Ishikawa (cell line): ENCODE data around the gene CA5B.

Source experiments
- CEBPB ChIP-seq: IDR thresholded peaks from 2 replicates; pipeline ENCODE4 v1.6.1; 2012
- CREB1 ChIP-seq: IDR thresholded peaks from 2 replicates; pipeline ENCODE4 v1.6.1; 2012; ENCODE audit warnings: low read depth
- EGR1 ChIP-seq: IDR thresholded peaks from 2 replicates; pipeline ENCODE4 v1.6.1; 2012
- EP300 ChIP-seq: IDR thresholded peaks from 2 replicates; pipeline ENCODE4 v1.6.1; 2012; ENCODE audit warnings: borderline replicate concordance
- FOXM1 ChIP-seq: IDR thresholded peaks from 2 replicates; pipeline ENCODE4 v1.6.1; 2012; ENCODE audit warnings: low read depth, borderline replicate concordance
- MAX ChIP-seq: IDR thresholded peaks from 2 replicates; pipeline ENCODE4 v1.6.1; 2012
- NFIC ChIP-seq: IDR thresholded peaks from 2 replicates; pipeline ENCODE4 v1.6.1; 2012
- RAD21 ChIP-seq: IDR thresholded peaks from 2 replicates; pipeline ENCODE4 v1.6.1; 2012; ENCODE audit warnings: low read depth
- REST ChIP-seq: IDR thresholded peaks from 2 replicates; pipeline ENCODE4 v1.6.1; 2012; ENCODE audit warnings: low read depth, mild to moderate bottlenecking
- TAF1 ChIP-seq: IDR thresholded peaks from 2 replicates; pipeline ENCODE4 v1.6.1; 2012; ENCODE audit warnings: low read depth, mild to moderate bottlenecking
- TCF12 ChIP-seq: IDR thresholded peaks from 2 replicates; pipeline ENCODE4 v1.6.1; 2012; ENCODE audit warnings: low read depth
- TEAD4 ChIP-seq: IDR thresholded peaks from 2 replicates; pipeline ENCODE4 v1.6.1; 2012
- USF1 ChIP-seq: IDR thresholded peaks from 2 replicates; pipeline ENCODE4 v1.6.1; 2012
- YY1 ChIP-seq: IDR thresholded peaks from 2 replicates; pipeline ENCODE4 v1.6.1; 2012; ENCODE audit warnings: low read depth
- ZBTB7A ChIP-seq: IDR thresholded peaks from 2 replicates; pipeline ENCODE4 v1.6.1; 2012; ENCODE audit warnings: low read depth

The CA5B gene

DNA sequence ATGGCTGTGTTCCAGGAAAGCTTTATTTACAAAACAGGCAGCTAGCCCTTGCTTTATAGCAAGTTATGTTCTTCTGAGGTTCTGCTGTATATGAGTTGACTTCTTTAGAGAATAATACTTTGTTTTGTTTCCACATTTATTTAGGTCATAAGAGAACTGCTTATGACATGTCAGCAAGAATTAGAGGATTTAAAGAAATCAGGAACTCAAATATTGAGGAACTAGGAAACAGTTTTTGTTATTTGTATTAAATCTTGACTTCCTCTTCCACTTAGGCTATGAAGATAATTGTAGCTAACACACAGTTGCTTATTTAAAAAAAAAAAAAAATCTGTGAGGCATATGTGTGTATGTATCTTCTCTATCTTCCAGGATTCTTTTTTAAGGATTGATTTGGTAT, 66.5 kb downstream of the CA5B start:
- TF ChIP-seq CEBPB: no peak
- no peak for TF ChIP-seq MAX
- no peak for TF ChIP-seq EGR1
- no peak for TF ChIP-seq TAF1
- TF ChIP-seq ZBTB7A: no peak
- no peak for TF ChIP-seq EP300
- no peak for TF ChIP-seq REST
- TF ChIP-seq FOXM1: no peak

- no peak for TF ChIP-seq REST
- TF ChIP-seq YY1: no peak
- no peak for TF ChIP-seq FOXM1
- TF ChIP-seq EGR1: no peak
- no peak for TF ChIP-seq MAX
- TF ChIP-seq EP300: no peak
These were observed 70.2 kb downstream of the CA5B start for GRCh38 chrX:15808254-15808653.

DNA sequence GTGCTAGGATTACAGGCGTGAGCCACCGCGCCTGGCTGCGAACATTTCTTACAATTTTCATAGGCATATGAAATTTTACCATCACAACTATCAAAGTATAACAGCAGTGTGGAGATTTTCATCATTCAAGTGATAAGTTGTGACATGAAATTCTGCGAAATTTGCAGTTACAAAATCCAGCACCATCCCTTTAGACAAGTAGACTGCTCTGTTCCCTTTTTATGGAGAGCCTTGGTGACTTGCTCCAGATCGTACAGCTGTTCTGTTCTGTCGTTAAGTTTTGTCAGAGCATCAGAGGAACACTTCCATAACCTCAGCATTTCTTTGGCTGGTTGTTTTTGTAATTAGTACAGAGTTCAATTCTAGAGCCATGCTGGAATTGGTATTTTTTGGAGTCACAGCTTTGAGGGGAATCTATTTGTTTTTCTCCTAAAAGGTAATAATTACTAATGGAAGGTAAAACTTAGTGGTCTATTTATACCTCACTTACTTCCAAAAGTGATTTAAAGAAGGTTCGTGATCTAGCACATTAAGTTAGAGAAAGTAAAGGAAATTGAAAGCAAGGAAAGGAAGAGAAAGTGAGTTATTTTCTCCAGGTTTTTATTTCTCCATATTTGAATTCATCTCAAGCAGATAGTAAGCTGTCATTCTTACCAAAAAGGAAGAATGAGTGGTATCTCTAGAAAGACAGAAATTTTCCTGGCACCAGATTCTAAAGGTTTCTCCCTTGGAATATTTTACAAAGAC, 74.3 kb downstream of the CA5B start:
- TF ChIP-seq FOXM1 (no peak), TAF1 (no peak), USF1 (no peak), EGR1 (no peak), RAD21 (no peak), CEBPB (no peak)

DNA sequence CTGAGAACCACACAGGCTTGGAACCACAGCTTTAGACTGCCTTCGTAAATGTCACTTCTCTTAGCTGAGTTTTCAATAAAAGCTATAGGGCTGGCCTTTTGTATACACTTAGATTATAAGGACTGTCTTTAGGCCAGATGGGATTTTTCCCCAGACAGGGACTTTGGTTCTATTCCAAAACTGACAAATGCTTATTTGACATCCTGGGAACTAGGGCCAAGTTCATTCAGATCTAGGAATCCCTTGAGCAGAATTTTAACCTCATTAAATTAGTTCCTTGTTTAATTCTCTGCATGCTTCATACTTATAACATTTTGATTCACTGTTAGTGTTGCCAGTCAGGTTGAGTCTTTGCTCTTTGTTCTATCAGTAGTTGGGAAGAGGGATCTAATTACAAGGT, 75.3 kb downstream of the CA5B start:
- no peak for TF ChIP-seq TCF12
- TF ChIP-seq USF1: no peak
- TF ChIP-seq CREB1: no peak
- no peak for TF ChIP-seq EP300
- TF ChIP-seq REST: no peak
- TF ChIP-seq TAF1: no peak
- no peak for TF ChIP-seq CEBPB
- no peak for TF ChIP-seq TEAD4
- no peak for TF ChIP-seq MAX
- TF ChIP-seq RAD21: no peak
- no peak for TF ChIP-seq FOXM1
- no peak for TF ChIP-seq NFIC
- TF ChIP-seq EGR1: no peak
- no peak for TF ChIP-seq YY1
- TF ChIP-seq ZBTB7A: no peak

GRCh38 chrX:15814771-15815365, 76.8 kb downstream of the CA5B start:
- TF ChIP-seq CREB1 (no peak), MAX (no peak), TAF1 (no peak), CEBPB (no peak), NFIC (no peak), RAD21 (no peak), TEAD4 (no peak), REST (no peak)
